Omental fat pad (tissue), 4 donors: ENCODE data around the gene FRMD7. TPM values are rescaled to one million over a fixed set of nuclear protein-coding genes. Genes with fewer than 3 reads are reported as not detected.

ENCODE experiments used
- ATAC-seq: fragments of 150-250 bp; one replicate; pipeline ENCODE4 v1.9.1; 2016; ENCODE audit warnings: mild to moderate bottlenecking, moderate library complexity; ENCODE audit not compliant: low FRiP score
- DNase-seq: peaks from one replicate; pipeline ENCODE4 v3.0.0-alpha.2; 2019; ENCODE audit warnings: low spot score
- total RNA-seq, 4 donors: library from RNA; depleted of rRNA; stranded (reverse); fragments of >200 nt; gene quantifications; one replicate each; pipeline ENCODE4 v1.1.0, GENCODE V29; 2016
- TF ChIP-seq, protein P1 (sequence below), 3 donors: fragments of 450-650 bp; IDR thresholded peaks; one replicate each; pipeline ENCODE4 v1.5.1; 2016 to 2017; ENCODE audit warnings: antibody characterized with exemption in 3 of 3, mild to moderate bottlenecking in 3 of 3, moderate library complexity in 2 of 3

The FRMD7 gene
- total RNA-seq, 4 donors from 2014 or later, result not detected

DNA sequence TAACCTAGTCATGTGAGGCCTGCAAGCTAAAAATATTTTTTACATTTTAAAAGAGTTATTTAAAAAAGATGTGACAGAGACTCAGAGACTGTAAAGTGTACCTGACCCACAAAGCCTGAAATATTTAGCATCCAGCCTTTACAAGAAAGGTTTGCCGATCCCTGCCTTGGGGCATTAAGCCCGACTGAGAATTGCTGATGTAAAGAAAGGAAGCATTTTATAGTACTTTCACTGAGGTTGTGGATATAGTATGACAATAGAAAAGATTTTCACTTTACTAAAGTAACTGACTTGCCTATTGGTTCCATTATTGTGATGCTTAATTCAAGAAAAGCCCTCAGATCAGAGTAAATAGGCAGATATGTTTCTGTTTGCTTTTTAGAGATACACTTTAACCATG lies 87.8 kb downstream of the FRMD7 start:
- DNase-seq (no peak), ATAC-seq (no peak)
- TF ChIP-seq, protein P1, sequence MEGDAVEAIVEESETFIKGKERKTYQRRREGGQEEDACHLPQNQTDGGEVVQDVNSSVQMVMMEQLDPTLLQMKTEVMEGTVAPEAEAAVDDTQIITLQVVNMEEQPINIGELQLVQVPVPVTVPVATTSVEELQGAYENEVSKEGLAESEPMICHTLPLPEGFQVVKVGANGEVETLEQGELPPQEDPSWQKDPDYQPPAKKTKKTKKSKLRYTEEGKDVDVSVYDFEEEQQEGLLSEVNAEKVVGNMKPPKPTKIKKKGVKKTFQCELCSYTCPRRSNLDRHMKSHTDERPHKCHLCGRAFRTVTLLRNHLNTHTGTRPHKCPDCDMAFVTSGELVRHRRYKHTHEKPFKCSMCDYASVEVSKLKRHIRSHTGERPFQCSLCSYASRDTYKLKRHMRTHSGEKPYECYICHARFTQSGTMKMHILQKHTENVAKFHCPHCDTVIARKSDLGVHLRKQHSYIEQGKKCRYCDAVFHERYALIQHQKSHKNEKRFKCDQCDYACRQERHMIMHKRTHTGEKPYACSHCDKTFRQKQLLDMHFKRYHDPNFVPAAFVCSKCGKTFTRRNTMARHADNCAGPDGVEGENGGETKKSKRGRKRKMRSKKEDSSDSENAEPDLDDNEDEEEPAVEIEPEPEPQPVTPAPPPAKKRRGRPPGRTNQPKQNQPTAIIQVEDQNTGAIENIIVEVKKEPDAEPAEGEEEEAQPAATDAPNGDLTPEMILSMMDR (IDR thresholded peaks at IDR 0.05), result no peak

DNA sequence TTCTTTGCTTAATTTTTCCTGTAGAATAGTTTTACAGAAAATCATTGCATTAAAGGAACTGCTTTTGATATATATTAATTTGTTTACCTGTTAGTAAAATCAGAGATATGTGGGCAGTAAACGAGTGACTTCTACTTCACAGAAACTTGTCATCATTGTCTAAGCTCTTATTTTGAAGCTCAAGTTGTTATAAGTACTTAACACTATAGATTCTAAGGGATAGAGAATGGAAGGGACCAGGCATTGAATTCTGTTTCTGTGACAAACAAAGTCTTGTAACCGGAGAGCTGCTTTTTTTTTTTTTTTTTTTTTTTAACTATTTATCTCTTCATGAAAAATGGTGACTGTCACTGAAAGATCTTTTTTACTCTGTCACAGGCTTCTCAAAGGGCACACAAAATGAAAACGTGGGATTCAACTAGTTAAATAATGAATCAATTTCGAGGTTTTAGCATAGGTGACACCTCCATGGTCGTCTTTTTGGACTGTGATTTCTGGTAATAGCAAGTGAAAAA lies 90.3 kb downstream of the FRMD7 start:
- ATAC-seq, result no peak
- no peak for DNase-seq
- TF ChIP-seq, protein P1 (IDR thresholded peaks at IDR 0.05), result no peak

DNA sequence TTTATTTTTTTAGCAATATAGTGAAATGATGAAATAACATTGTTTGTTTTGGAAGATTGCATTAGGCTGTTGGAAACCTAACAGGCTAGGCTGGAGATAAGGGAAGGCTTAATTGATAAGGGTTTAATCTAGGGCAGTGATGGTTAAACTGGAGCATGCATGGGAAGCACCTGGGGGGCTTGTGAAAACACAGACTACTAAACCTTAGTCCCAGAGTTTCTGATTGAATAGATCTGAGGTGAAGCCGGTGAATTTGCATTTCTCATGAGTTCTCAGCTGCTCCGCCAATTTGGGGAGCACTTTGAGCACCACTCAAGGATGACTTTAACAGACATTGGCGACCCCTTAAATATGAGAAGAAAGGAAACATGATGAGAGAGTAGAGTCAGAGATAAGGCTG lies 93.2 kb downstream of the FRMD7 start:
- no peak for DNase-seq
- ATAC-seq, result no peak
- TF ChIP-seq, protein P1 (IDR thresholded peaks at IDR 0.05), result no peak

DNA sequence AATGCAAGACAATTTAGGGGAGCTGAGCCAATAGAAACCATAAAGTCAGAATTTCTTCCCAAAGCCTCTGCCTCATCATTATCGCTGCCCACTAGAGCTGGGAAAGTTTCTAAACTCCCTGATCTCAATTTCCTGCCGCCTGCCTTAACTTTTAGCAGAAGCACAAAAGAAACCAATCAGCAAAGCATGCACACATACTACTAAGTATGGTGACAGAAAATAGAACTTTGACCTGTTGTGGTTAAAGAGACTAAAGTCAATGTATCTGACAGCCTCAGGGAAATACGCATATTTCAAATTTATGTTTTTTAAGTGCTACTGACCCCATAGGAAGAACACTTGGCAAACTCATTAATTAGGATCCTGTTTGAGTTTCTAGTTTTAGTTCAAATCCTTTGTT lies 94.7 kb downstream of the FRMD7 start:
- ATAC-seq (no peak), DNase-seq (no peak)
- TF ChIP-seq, protein P1 (IDR thresholded peaks at IDR 0.05), result no peak

DNA sequence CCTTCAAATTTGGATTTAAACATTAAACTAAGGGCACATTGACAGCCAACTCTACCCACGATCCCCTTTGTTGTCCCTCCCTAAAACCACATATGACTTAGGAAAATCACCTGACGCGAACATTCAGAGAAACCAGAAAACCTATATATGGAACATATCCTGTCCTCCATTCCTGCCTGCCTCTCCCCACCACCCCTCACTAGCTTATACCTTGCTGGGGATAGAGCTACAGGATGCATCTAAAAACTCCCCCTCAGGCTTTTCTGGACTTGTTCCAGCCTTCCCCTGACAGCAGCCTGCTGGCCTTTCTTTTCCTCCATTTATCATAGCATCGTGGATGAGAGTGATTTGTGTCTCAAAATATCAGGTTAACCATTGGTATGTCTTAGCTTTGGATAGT lies 96.0 kb downstream of the FRMD7 start:
- ATAC-seq, result no peak
- TF ChIP-seq, protein P1 (IDR thresholded peaks at IDR 0.05), result no peak
- no peak for DNase-seq

DNA sequence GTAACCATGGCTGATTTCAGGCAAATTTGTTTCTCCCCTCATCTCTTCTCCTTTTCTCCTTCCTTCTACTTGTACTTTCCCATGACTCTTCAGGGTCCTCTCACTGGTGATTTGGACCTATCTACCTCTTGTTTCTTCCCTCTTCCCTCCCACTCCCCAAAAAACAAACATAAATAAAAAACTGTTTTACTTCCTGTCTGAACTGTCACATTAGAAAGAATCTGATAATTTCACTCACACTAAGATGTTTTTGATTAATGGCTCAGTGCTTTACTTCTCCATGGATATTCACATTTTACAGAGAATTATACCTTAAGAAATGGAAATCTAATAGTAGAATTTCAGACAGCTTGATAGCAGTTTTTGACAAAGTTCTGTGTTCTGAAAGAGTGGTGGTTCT lies 97.6 kb downstream of the FRMD7 start:
- no peak for ATAC-seq
- DNase-seq, result no peak
- TF ChIP-seq, protein P1 (IDR thresholded peaks at IDR 0.05), result no peak

Other genes with a start within 250 kb of the FRMD7 start
- gene STK26, start 104.7 kb downstream of the FRMD7 start, total RNA-seq, result 10 to 100 TPM in 2 of 4 donors, 1 to 10 TPM in 2; 7.1 to 34.9 (median 11.5) TPM
- gene RAP2C, start 91.4 kb upstream of the FRMD7 start, total RNA-seq, result 10 to 100 TPM; 18.0 to 24.3 (median 20.4) TPM